Esophagus squamous epithelium (tissue), 5 donors: Measurements from ENCODE around the gene MAML3. TPM values are rescaled to one million over a fixed set of nuclear protein-coding genes. Genes with fewer than 3 reads are reported as not detected.

Source experiments
- DNase-seq: peaks from one replicate; lab custom pipeline; 2025; lab: John Stamatoyannopoulos, UW
- H3K27ac ChIP-seq, 4 donors: fragments of 200-600 bp; sonication (generic); one replicate each; pipeline ENCODE4 v1.5.1; 2016 to 2019; ENCODE audit warnings: mild to moderate bottlenecking in 1 of 4
- H3K27me3 ChIP-seq, 4 donors: fragments of 200-600 bp; sonication (generic); 1 replicate in 3 of 4; 2 replicates in 1 of 4; pipeline versions ENCODE4 v1.5.1 to v1.6.0; 2017 to 2021; ENCODE audit warnings: antibody characterized with exemption in 1 of 4
- H3K36me3 ChIP-seq, 3 donors: fragments of 200-600 bp; sonication (generic); one replicate each; pipeline ENCODE4 v1.5.1; 2016 to 2019
- H3K4me1 ChIP-seq, 3 donors: fragments of 200-600 bp; sonication (generic); one replicate each; pipeline ENCODE4 v1.5.1; 2017 to 2019
- H3K4me3 ChIP-seq, 4 donors: fragments of 200-600 bp; sonication (generic); 1 replicate in 3 of 4; 2 replicates in 1 of 4; pipeline ENCODE4 v1.5.1; 2016 to 2019; ENCODE audit warnings: mild to moderate bottlenecking in 2 of 4, moderate library complexity in 1 of 4
- H3K9me3 ChIP-seq, 3 donors: fragments of 200-600 bp; sonication (generic); one replicate each; pipeline ENCODE4 v1.5.1; 2016 to 2019
- POLR2A ChIP-seq, 4 donors: fragments of 450-650 bp; IDR thresholded peaks; one replicate each; pipeline ENCODE4 v1.6.1; 2017; ENCODE audit warnings: antibody characterized with exemption in 4 of 4, mild to moderate bottlenecking in 4 of 4, moderate library complexity in 3 of 4
- WGBS, 2 donors: methylation state at CpG; one replicate each; pipeline ENCODE4 v1.1.5; 2018; 5-methylcytosine and 5-hydroxymethylcytosine counted together
- intact Hi-C: fragments of 100-400 bp; cut with DNase I; formaldehyde crosslinking; loops from one replicate; pipeline ENCODE4 v1.15.0; 2022
- total RNA-seq, 4 donors: library from RNA; depleted of rRNA; stranded (reverse); fragments of >200 nt; gene quantifications; one replicate each; pipeline ENCODE4 v1.1.0, GENCODE V29; 2016
- TF ChIP-seq, protein P1 (sequence below), 6 experiments: fragments of 450-650 bp in 4 of 6; fragments of 200-600 bp in 2 of 6; sonication (generic) in 2 of 6; IDR thresholded peaks; one replicate each; pipeline ENCODE4 v1.5.1; 2016 to 2019; ENCODE audit warnings: antibody characterized with exemption in 6 of 6, mild to moderate bottlenecking in 4 of 6, moderate library complexity in 4 of 6
- donor health status: DM: yes; HTN: yes; CAD: no.

Gene MAML3
- total RNA-seq, 4 donors from 2014 or later: 6.9 to 14.2 (median 8.9) TPM

DNA sequence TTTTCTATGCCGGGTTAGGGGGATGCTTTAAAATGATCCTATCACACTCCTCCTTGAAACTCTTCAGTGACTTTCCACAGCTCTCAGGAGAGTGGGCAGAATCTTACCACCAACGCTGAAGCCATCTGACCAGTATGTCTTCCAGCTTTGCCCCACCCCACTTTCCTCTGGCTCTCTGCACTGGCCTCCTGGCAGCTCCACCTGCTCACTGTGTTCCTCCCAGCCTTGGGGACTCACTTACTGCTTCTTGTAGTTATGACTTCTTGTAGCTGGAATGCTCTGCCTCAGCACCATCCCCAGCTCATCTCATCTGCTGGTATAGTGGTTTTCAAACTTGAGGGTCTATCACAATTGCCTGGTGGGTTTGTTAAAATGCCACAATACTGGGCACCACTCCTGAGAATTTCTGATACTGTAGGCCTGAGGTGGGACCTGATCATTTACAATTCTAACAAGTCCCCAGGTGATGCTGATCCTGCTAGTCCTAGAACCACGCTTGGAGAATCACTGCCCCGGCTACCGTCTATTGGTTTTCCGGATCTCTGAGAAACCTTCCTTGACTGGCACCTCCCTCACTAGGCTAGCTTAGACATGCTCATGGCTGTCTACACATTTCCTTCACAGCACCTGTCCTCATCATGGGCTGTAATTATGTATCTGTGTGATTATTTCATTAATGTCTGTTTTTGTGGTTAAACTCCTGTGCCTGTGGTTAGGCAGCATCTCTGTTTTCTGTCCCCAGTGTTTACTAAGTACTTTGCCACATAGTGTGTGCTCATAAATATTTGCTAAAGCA is 336.1 kb downstream of the MAML3 start:
- intact Hi-C loops: no loop called here
- 54 to 68% methylated on average over 5 to 6 of the region's 6 CpGs for WGBS, 2 donors
- Histone ChIP-seq H3K27ac (no peak overlapping the region), H3K4me1 (peaks cover 0 to 42% (median 14%) of the 10 kb centered on the region in 3 donors), H3K4me3 (no peak overlapping the region), H3K9me3 (no peaks in the 10 kb centered on the region), H3K27me3 (no peaks in the 10 kb centered on the region), H3K36me3 (no peaks in the 10 kb centered on the region)
- TF ChIP-seq, protein P1, sequence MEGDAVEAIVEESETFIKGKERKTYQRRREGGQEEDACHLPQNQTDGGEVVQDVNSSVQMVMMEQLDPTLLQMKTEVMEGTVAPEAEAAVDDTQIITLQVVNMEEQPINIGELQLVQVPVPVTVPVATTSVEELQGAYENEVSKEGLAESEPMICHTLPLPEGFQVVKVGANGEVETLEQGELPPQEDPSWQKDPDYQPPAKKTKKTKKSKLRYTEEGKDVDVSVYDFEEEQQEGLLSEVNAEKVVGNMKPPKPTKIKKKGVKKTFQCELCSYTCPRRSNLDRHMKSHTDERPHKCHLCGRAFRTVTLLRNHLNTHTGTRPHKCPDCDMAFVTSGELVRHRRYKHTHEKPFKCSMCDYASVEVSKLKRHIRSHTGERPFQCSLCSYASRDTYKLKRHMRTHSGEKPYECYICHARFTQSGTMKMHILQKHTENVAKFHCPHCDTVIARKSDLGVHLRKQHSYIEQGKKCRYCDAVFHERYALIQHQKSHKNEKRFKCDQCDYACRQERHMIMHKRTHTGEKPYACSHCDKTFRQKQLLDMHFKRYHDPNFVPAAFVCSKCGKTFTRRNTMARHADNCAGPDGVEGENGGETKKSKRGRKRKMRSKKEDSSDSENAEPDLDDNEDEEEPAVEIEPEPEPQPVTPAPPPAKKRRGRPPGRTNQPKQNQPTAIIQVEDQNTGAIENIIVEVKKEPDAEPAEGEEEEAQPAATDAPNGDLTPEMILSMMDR (IDR thresholded peaks at IDR 0.05): no peak
- TF ChIP-seq POLR2A (IDR thresholded peaks at IDR 0.05): no peak
- no peak for DNase-seq

DNA sequence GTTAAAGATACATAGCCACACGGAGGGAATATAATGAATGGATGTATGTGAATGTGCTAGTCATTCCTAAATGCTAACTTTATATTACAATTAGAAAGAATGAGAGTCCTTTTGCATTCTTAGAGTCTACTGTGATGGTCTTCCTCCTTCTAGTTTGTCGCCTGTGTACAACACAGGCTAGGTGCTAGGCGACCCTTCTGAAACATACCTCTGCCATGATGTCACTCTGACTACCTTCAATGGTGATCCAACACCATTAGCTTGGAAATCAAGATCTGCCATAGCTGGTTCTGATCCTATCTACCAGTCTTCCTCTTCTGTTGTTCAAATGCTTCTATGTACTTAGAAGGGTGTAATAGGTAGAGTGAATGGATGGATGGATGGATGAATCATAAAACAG is 337.1 kb downstream of the MAML3 start:
- no peaks in the 10 kb centered on the region for H3K27me3 ChIP-seq
- no peaks in the 10 kb centered on the region for H3K36me3 ChIP-seq
- peak overlapping the region in 3 of 4 donors; percentile 55 to 80 (median 76) for H3K27ac ChIP-seq
- H3K4me1 ChIP-seq: peaks cover 0 to 42% (median 14%) of the 10 kb centered on the region in 3 donors
- 91 to 96% methylated on average over 3 of the region's 3 CpGs for WGBS, 2 donors
- no peak overlapping the region for H3K4me3 ChIP-seq
- TF ChIP-seq, protein P1 (IDR thresholded peaks at IDR 0.05): no peak
- no peak for TF ChIP-seq POLR2A (IDR thresholded peaks at IDR 0.05)
- intact Hi-C loops: no loop called here
- DNase-seq: no peak
- H3K9me3 ChIP-seq: no peaks in the 10 kb centered on the region

DNA sequence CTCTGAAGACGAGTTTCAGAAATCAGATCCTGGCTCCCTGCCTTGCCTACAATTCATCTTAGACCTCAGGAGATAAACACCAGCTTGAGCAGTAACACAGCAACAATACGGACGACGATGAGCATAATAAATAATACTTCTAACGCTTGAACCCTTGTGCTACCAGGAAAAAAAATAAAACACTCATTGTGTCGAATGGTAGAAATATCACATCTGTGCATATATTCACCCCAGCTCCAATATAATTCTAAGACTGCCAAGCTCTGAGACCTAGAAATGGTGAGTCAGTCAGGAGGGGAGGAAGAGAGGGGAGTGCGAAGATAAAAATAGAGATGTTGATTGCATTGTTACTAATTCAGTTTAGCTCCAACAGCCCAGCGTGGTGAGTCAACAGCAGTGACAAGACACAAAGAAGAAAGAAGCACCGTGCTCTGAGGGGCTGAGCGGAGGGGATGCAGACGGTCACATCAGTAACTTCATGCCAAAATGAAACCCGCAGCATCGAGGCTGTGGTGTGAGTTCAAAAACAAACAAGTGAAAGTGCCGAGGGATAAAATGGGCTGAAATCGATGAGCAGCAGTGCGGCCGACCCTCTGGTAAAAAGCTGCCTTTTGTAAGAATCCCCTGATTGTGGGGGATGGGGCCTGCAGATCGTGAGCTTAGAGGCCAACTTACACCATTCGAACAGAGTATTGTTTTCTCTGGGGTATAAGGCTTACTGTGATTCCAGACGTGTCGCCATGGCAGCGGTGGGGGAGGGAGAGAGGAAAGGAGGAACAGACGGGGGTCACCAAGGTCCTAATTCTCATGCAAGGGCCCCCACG is 338.0 kb downstream of the MAML3 start:
- intact Hi-C loops: no loop called here
- WGBS, 2 donors: 48 to 57% methylated on average over 24 of the region's 24 CpGs
- peak overlapping the region; percentile 26 to 80 (median 66) for H3K27ac ChIP-seq
- peak overlapping the region in 3 of 4 donors; percentile 38 to 60 (median 40) for H3K4me3 ChIP-seq
- peaks cover 0 to 42% (median 14%) of the 10 kb centered on the region in 3 donors for H3K4me1 ChIP-seq
- TF ChIP-seq, protein P1 (IDR thresholded peaks at IDR 0.05): no peak
- TF ChIP-seq POLR2A (IDR thresholded peaks at IDR 0.05): no peak
- H3K36me3 ChIP-seq: no peaks in the 10 kb centered on the region
- DNase-seq: no peak
- no peaks in the 10 kb centered on the region for H3K27me3 ChIP-seq
- H3K9me3 ChIP-seq: peaks cover 0 to 1% (median 0%) of the 10 kb centered on the region in 3 donors

DNA sequence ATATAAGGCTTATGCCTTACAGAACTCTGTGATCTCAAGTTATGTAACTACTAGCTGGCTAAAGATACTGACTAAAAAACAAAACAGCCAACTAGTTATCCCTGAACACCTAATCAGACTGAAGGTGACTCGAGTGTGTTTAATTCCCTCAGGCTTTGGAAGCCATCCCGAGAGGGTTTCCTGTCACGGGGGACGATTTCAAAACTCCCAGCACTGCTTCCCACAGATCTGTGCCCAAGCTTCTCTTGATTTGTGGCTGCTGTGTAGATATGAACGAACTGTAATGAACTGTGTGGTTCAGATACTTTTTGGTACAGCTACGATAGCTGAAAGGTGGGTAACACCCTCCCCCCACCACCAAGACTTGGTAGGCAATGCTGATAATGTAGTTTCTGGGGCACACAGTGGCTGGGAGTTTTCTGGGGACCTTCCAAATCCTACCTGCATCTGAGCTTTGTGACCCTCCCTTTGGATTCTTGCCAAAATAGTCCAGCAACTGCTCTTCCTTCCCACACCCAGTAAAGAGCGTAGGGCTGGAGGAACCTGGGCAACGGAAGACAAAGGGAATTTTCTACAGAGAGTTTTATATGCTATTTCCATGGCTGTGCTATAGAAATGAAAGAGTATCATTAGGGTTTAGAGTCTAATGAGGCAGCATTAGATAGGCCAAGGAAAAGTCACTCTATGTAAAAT is 339.5 kb downstream of the MAML3 start:
- intact Hi-C loops: no loop called here
- peak overlapping the region; percentile 31 to 76 (median 46) for H3K27ac ChIP-seq
- H3K4me3 ChIP-seq: peak overlapping the region in 1 of 4 donors; percentile 15
- H3K36me3 ChIP-seq: peaks cover 0 to 6% (median 0%) of the 10 kb centered on the region in 3 donors
- no peaks in the 10 kb centered on the region for H3K27me3 ChIP-seq
- 25 to 32% methylated on average over 6 to 8 of the region's 8 CpGs for WGBS, 2 donors
- peaks cover 0 to 8% (median 0%) of the 10 kb centered on the region in 3 donors for H3K9me3 ChIP-seq
- TF ChIP-seq, protein P1 (IDR thresholded peaks at IDR 0.05): no peak
- TF ChIP-seq POLR2A (IDR thresholded peaks at IDR 0.05): no peak
- no peak for DNase-seq
- H3K4me1 ChIP-seq: peaks cover 0 to 42% (median 14%) of the 10 kb centered on the region in 3 donors
